Measurements from ENCODE around the gene VSNL1.

DNA sequence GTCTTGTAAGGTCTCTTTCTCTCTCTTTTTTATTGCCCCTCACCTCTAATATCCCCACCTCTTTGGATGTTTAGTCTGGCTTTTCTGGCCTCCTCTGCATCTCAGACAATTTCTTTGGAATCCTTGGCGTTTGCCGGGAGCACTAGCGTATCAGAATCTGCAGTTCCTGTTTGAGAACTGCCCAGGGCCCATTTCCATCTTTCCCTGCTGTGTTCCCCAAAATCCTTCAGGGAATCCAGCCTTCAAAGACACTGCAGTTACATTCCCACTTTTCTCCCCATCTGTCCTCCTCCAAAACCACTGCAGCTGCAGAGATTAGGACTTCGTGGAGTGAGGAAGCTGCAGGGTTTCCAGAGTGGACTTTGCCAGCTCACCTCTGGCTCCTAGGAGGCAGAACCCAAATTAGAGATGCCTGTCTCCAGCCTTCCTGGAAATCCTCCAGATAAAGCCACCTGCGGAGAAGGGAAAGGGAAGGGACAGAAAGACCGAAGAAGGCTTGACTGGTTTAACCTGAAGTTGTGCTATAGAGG, 2.7 kb downstream of the VSNL1 start:
- TF ChIP-seq, protein P1, sequence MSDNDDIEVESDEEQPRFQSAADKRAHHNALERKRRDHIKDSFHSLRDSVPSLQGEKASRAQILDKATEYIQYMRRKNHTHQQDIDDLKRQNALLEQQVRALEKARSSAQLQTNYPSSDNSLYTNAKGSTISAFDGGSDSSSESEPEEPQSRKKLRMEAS (IDR thresholded peaks at IDR 0.05; ENCODE audit: low read depth, low read length) = no peak
- TF ChIP-seq, protein P2, sequence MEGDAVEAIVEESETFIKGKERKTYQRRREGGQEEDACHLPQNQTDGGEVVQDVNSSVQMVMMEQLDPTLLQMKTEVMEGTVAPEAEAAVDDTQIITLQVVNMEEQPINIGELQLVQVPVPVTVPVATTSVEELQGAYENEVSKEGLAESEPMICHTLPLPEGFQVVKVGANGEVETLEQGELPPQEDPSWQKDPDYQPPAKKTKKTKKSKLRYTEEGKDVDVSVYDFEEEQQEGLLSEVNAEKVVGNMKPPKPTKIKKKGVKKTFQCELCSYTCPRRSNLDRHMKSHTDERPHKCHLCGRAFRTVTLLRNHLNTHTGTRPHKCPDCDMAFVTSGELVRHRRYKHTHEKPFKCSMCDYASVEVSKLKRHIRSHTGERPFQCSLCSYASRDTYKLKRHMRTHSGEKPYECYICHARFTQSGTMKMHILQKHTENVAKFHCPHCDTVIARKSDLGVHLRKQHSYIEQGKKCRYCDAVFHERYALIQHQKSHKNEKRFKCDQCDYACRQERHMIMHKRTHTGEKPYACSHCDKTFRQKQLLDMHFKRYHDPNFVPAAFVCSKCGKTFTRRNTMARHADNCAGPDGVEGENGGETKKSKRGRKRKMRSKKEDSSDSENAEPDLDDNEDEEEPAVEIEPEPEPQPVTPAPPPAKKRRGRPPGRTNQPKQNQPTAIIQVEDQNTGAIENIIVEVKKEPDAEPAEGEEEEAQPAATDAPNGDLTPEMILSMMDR (IDR thresholded peaks at IDR 0.05; ENCODE audit: low read depth, low read length) = no peak
- no peak for TF ChIP-seq POLR2A (IDR thresholded peaks at IDR 0.05; ENCODE audit: extremely low read depth, insufficient read length)
- no peak for TF ChIP-seq MYC (IDR thresholded peaks at IDR 0.05; ENCODE audit: low read depth, low read length)

Measured in NB4 (cell line).